Activated CD8-positive, alpha-beta T cell treated with anti-CD3 and anti-CD28 coated beads for 36 hours (primary cell): ENCODE results near the gene LRRC47. TPM values are rescaled to one million over a fixed set of nuclear protein-coding genes. Genes with fewer than 3 reads are reported as not detected.

Experiments used
- ATAC-seq: fragments of 200-7000 bp; cut with Tn5 transposase; one replicate; pipeline ENCODE4 v1.10.0; 2021; ENCODE audit warnings: mild to moderate bottlenecking, moderate library complexity
- CTCF ChIA-PET: fragments of 350-600 bp; sonication (Branson Sonifier 250); formaldehyde crosslinking; loops from one replicate; lab custom pipeline; 2021; ENCODE audit warnings: antibody characterized with exemption; lab: Charles Lee
- POLR2A ChIA-PET: fragments of 350-600 bp; sonication (Branson Sonifier 250); formaldehyde crosslinking; loops from one replicate; lab custom pipeline; 2021; ENCODE audit warnings: antibody characterized with exemption; lab: Charles Lee
- DNase-seq: peaks from one replicate; pipeline ENCODE4 v3.0.0-alpha.2; 2020
- H3K27ac Mint-ChIP-seq: one replicate; pipeline ENCODE4 v1.8.0; 2021; ENCODE audit warnings: mild to moderate bottlenecking, mixed read lengths
- H3K27me3 Mint-ChIP-seq: one replicate; pipeline ENCODE4 v1.8.0; 2021; ENCODE audit warnings: mixed read lengths
- H3K36me3 Mint-ChIP-seq: one replicate; pipeline ENCODE4 v1.8.0; 2021; ENCODE audit warnings: low read depth, mixed read lengths
- H3K4me1 Mint-ChIP-seq: one replicate; pipeline ENCODE4 v1.8.0; 2021; ENCODE audit warnings: low read depth, mixed read lengths
- H3K4me3 Mint-ChIP-seq: one replicate; pipeline ENCODE4 v1.8.0; 2021; ENCODE audit warnings: mild to moderate bottlenecking, moderate library complexity, mixed read lengths
- H3K9me3 Mint-ChIP-seq: one replicate; pipeline ENCODE4 v1.8.0; 2021; ENCODE audit warnings: mixed read lengths
- intact Hi-C: fragments of 100-400 bp; cut with micrococcal nuclease; formaldehyde crosslinking; loops from one replicate; pipeline ENCODE4 v1.10.0; 2022
- total RNA-seq, 2 experiments: library from RNA; stranded (reverse); gene quantifications; one replicate each; pipeline ENCODE4 v1.2.3, GENCODE V29; 2021
- TF ChIP-seq, protein P1 (sequence below): fragments of 200-600 bp; IDR thresholded peaks from one replicate; pipeline ENCODE4 v1.8.0; 2022; ENCODE audit warnings: antibody characterized with exemption, mild to moderate bottlenecking

The LRRC47 gene
- total RNA-seq: 10 to 100 TPM; 32.6 to 33.1 TPM

DNA sequence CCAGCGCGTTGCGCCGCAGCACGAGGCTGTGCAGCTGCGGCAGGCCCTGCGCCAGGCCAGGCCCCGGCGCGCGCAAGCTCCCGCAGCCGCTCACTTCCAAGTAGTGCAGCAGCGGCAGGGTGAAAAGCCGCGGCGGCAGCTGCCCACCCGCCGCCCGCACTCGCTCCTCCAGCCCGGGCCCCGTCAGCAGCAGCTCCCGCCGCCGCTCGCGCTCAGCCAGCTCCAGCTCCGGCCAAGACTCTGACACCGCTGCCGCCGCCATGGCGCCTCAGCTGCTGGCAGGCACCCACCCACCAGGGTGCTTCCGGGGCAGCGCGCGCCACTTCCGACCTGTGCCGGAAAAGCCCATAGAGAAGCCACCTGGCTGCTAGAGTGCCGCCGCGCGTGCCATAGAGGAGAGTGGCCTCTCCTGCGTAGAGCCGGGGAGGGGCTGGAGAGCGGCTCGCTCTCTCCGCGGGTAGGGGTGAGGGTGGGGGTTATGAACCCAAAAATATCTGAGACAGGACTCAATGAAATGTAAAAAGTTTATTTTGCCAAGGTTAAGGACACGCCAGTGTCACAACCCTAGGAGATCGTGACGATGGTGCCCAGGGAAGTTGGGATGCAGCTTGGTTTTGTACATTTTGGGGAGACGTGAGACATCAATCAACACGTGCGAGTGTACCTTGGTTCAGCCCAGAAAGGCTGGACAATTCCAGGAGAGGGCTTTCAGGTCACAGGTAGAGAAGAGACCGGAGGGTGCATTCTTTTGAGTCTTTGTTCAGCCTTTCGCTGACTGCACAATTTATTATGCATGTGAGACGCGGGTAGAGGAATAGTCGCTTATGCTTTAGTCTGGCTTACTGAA lies at the start of gene LRRC47:
LRRC47 (minus strand) TSS at position 284 of the 847 bp plus-strand sequence; CDS start at position 262, 22 bp downstream.
- ChIA-PET CTCF (interaction anchor here (0.8 to 1.9 kb wide), 4 partner anchors 12 to 103 kb away, joined by 3 to 12 read pairs (median 4); partner anchors contain the start of gene C1orf174), POLR2A (interaction anchor here (0.7 to 3.0 kb wide), 5 partner anchors 10 to 62 kb away, joined by 3 to 19 read pairs (median 4); no protein-coding TSS in a partner anchor)
- no peaks in the 10 kb centered on the region for H3K9me3 Mint-ChIP-seq
- intact Hi-C loops: no loop called here
- H3K4me3 Mint-ChIP-seq: peak within 1 kb of the TSS; percentile 82
- DNase-seq (peak; percentile 96), ATAC-seq (peak; percentile 99)
- H3K36me3 Mint-ChIP-seq: peaks cover 7% of the 10 kb centered on the region
- H3K27me3 Mint-ChIP-seq: peaks cover 6% of the 10 kb centered on the region
- H3K4me1 Mint-ChIP-seq: peaks cover 43% of the 10 kb centered on the region
- H3K27ac Mint-ChIP-seq: peak within 1 kb of the TSS; percentile 95
- TF ChIP-seq, protein P1, sequence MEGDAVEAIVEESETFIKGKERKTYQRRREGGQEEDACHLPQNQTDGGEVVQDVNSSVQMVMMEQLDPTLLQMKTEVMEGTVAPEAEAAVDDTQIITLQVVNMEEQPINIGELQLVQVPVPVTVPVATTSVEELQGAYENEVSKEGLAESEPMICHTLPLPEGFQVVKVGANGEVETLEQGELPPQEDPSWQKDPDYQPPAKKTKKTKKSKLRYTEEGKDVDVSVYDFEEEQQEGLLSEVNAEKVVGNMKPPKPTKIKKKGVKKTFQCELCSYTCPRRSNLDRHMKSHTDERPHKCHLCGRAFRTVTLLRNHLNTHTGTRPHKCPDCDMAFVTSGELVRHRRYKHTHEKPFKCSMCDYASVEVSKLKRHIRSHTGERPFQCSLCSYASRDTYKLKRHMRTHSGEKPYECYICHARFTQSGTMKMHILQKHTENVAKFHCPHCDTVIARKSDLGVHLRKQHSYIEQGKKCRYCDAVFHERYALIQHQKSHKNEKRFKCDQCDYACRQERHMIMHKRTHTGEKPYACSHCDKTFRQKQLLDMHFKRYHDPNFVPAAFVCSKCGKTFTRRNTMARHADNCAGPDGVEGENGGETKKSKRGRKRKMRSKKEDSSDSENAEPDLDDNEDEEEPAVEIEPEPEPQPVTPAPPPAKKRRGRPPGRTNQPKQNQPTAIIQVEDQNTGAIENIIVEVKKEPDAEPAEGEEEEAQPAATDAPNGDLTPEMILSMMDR: no peak

DNA sequence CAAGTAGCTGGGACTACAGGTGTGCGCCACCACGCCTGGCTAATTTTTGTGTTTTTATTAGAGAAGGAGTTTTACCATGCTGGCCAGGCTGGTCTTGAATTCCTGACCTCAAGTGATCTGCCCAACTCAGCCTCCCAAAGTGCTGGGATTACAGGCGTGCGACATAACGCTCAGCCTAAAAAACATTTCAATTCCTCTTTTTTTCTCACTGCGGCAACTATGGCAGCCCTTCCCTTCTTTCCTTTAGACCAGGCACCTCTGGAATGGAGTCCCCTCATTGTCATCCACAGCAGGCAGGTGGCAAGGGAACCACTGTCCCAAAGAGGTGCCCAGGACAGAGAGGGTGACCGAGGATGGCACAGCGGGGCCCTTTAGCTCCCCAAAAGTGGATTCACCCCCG lies 46.6 kb upstream of the LRRC47 start:
- POLR2A ChIA-PET: no interaction called here
- Mint-ChIP-seq H3K27ac (no peak overlapping the region), H3K36me3 (peaks cover 36% of the 10 kb centered on the region), H3K4me1 (no peaks in the 10 kb centered on the region), H3K9me3 (peaks cover 1% of the 10 kb centered on the region), H3K4me3 (no peak overlapping the region), H3K27me3 (no peaks in the 10 kb centered on the region)
- TF ChIP-seq, protein P1: no peak
- CTCF ChIA-PET: interaction anchor here (1.4 kb wide), 1 partner anchor 9 kb away, joined by 3 read pairs; no protein-coding TSS in a partner anchor
- DNase-seq (no peak), ATAC-seq (no peak)
- intact Hi-C loops: no loop called here

DNA sequence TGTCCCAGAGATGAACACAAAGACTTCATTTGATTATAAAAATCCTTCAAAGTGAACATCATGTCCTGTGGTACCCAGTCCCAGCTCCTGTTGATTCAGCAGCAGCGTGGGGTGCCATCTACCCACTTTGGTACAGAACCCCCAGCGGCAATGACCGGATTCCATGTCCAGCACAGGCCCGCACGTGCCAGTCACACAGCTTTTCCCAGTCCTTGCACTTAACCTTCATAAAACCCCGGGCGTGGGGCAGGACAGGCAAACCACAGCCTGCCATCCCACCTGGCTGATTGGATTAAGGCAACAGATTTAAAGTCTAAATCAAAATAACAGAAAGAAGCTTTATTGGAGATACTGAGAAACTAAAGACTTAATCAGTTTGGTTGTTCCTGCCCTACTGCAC lies 45.2 kb upstream of the LRRC47 start:
- CTCF ChIA-PET: interaction anchor here (1.4 kb wide), 1 partner anchor 11 kb away, joined by 3 read pairs; no protein-coding TSS in a partner anchor
- peaks cover 4% of the 10 kb centered on the region for H3K9me3 Mint-ChIP-seq
- H3K4me1 Mint-ChIP-seq: no peaks in the 10 kb centered on the region
- no peak overlapping the region for H3K27ac Mint-ChIP-seq
- POLR2A ChIA-PET: interaction anchor here (0.7 kb wide), 1 partner anchor 84 kb away, joined by 3 read pairs; no protein-coding TSS in a partner anchor
- H3K36me3 Mint-ChIP-seq: peaks cover 49% of the 10 kb centered on the region
- no peak overlapping the region for H3K4me3 Mint-ChIP-seq
- DNase-seq (no peak), ATAC-seq (no peak)
- no peaks in the 10 kb centered on the region for H3K27me3 Mint-ChIP-seq
- TF ChIP-seq, protein P1: no peak
- intact Hi-C loops: no loop called here

DNA sequence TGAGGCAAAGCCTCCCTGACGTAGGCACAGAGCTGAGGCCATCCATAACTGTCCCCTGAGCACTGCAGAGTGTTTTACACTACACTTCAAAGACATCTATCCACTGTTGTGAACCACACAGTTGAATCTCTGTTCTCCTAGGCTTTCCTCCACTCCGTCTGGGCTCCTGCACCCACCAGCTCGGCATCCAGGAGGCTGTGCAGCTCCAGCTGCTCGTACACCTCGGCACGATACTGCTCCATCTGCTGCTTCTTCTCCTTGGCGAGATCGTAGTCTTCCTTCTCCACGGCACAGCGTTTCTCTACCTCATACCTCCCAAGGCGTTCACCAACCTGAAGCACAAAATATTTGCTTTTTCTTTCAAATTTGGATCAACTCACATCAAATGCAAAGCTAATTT lies 42.5 kb upstream of the LRRC47 start:
- Mint-ChIP-seq H3K4me1 (no peaks in the 10 kb centered on the region), H3K4me3 (no peak overlapping the region), H3K9me3 (peaks cover 4% of the 10 kb centered on the region), H3K27ac (no peak overlapping the region), H3K27me3 (no peaks in the 10 kb centered on the region), H3K36me3 (peaks cover 54% of the 10 kb centered on the region)
- ChIA-PET CTCF (no interaction called here), POLR2A (interaction anchor here (0.6 kb wide), 1 partner anchor 1941 kb away, joined by 4 read pairs; no protein-coding TSS in a partner anchor)
- intact Hi-C loops: no loop called here
- DNase-seq: no peak
- TF ChIP-seq, protein P1: no peak
- no peak for ATAC-seq

DNA sequence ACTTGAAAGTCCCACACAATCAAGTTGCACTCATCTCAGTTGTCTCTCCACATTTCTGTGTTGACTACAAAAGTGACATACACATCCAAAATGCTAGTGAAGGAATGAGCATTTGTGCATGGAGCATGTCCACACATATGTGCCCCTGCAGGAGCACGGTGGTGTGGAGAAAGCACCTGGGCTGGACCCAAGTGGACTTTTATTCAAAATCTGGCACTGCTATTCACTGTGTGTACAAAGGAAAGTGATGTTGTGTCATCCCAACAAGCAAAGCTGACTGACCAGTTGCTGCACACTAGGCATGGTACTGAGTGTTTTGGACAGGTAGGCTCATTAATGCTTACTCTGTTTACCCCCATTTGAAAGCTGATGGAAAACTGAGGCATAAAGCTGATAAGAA lies 41.4 kb upstream of the LRRC47 start:
- Mint-ChIP-seq H3K27ac (no peak overlapping the region), H3K36me3 (peaks cover 51% of the 10 kb centered on the region), H3K9me3 (peaks cover 4% of the 10 kb centered on the region), H3K4me3 (no peak overlapping the region), H3K27me3 (no peaks in the 10 kb centered on the region), H3K4me1 (no peaks in the 10 kb centered on the region)
- ChIA-PET CTCF (no interaction called here), POLR2A (no interaction called here)
- intact Hi-C loops: no loop called here
- TF ChIP-seq, protein P1: no peak
- ATAC-seq (no peak), DNase-seq (no peak)
